ENCODE measurements around the gene DNAJC27. TPM values are rescaled to one million over a fixed set of nuclear protein-coding genes. Genes with fewer than 3 reads are reported as not detected.

DNAJC27 gene
- total and polyA plus RNA-seq, 2 experiments from 2014 or later, result 1.3 to 2.9 TPM

GRCh38 chr2:24924732-24925131 is 47.0 kb downstream of the DNAJC27 start:
- H3K4me2 ChIP-seq (ENCODE audit: unreplicated experiment), result no peak overlapping the region
- H3K9ac ChIP-seq, result no peak overlapping the region
- H2AFZ ChIP-seq, result no peak overlapping the region
- no peaks in the 10 kb centered on the region for H3K27me3 ChIP-seq (replicated peaks; ENCODE audit: insufficient read depth)
- no peak for DNase-seq
- H3K79me2 ChIP-seq (ENCODE audit: insufficient read depth), result no peaks in the 10 kb centered on the region
- no peaks in the 10 kb centered on the region for H4K20me1 ChIP-seq (ENCODE audit: insufficient read depth)
- no peak overlapping the region for H3K4me3 ChIP-seq
- no peaks in the 10 kb centered on the region for H3K36me3 ChIP-seq (ENCODE audit: low read depth)
- H3K9me3 ChIP-seq (ENCODE audit: low read depth), result no peaks in the 10 kb centered on the region
- 0 out of 2 replicates have a peak, but pooled peaks cover 5% of the 10 kb centered on the region for H3K4me1 ChIP-seq (ENCODE audit: insufficient read depth)
- in situ Hi-C loops (cut with MboI), result no loop called here
- TF ChIP-seq EZH2phosphoT487 (IDR thresholded peaks at IDR 0.05; ENCODE audit: insufficient read depth, low read depth), result no peak
- TF ChIP-seq EZH2 (IDR thresholded peaks at IDR 0.05; ENCODE audit: insufficient read depth, poor library complexity, severe bottlenecking), result no peak
- H3F3A ChIP-seq (ENCODE audit: insufficient read depth), result 0 out of 2 replicates have a peak, but pooled peaks cover 5% of the 10 kb centered on the region
- no peak overlapping the region for H3K27ac ChIP-seq
- 96 to 98% methylated on average over 6 of the region's 6 CpGs for whole genome bisulfite sequencing, 2 experiments (ENCODE audit: low coverage in 1 of 2, low lambda C conversion rate in 2 of 2, missing lambda C conversion rate in 2 of 2)
- no peaks in the 10 kb centered on the region for H3K9me2 ChIP-seq (ENCODE audit: insufficient read depth)

- Histone ChIP-seq H3K9me3 (ENCODE audit: low read depth) (no peaks in the 10 kb centered on the region), H3K9me2 (ENCODE audit: insufficient read depth) (no peaks in the 10 kb centered on the region), H3K79me2 (ENCODE audit: insufficient read depth) (no peaks in the 10 kb centered on the region), H3K4me1 (ENCODE audit: insufficient read depth) (0 out of 2 replicates have a peak, but pooled peaks cover 5% of the 10 kb centered on the region), H2AFZ (no peak overlapping the region), H3K4me3 (no peak overlapping the region), H3K27me3 (replicated peaks; ENCODE audit: insufficient read depth) (no peaks in the 10 kb centered on the region), H4K20me1 (ENCODE audit: insufficient read depth) (no peaks in the 10 kb centered on the region), H3F3A (ENCODE audit: insufficient read depth) (0 out of 2 replicates have a peak, but pooled peaks cover 5% of the 10 kb centered on the region), H3K9ac (no peak overlapping the region), H3K36me3 (ENCODE audit: low read depth) (no peaks in the 10 kb centered on the region), H3K4me2 (ENCODE audit: unreplicated experiment) (no peak overlapping the region), H3K27ac (no peak overlapping the region)
- 94 to 98% methylated on average over 4 to 5 of the region's 5 CpGs for WGBS, 2 experiments (ENCODE audit: low coverage in 1 of 2, low lambda C conversion rate in 2 of 2, missing lambda C conversion rate in 2 of 2)
- in situ Hi-C loops (cut with MboI), result no loop called here
- DNase-seq, result no peak
- no peak for TF ChIP-seq EZH2phosphoT487 (IDR thresholded peaks at IDR 0.05; ENCODE audit: insufficient read depth, low read depth)
- no peak for TF ChIP-seq EZH2 (IDR thresholded peaks at IDR 0.05; ENCODE audit: insufficient read depth, poor library complexity, severe bottlenecking)
Observed at GRCh38 chr2:24924266-24924665, 47.5 kb downstream of the DNAJC27 start.

- 0 out of 2 replicates have a peak, but pooled peaks cover 5% of the 10 kb centered on the region for H3K4me1 ChIP-seq (ENCODE audit: insufficient read depth)
- H3K4me2 ChIP-seq (ENCODE audit: unreplicated experiment), result no peak overlapping the region
- TF ChIP-seq EZH2phosphoT487 (IDR thresholded peaks at IDR 0.05; ENCODE audit: insufficient read depth, low read depth), result no peak
- no peak for TF ChIP-seq EZH2 (IDR thresholded peaks at IDR 0.05; ENCODE audit: insufficient read depth, poor library complexity, severe bottlenecking)
- H3K4me3 ChIP-seq, result no peak overlapping the region
- no peaks in the 10 kb centered on the region for H4K20me1 ChIP-seq (ENCODE audit: insufficient read depth)
- no peaks in the 10 kb centered on the region for H3K27me3 ChIP-seq (replicated peaks; ENCODE audit: insufficient read depth)
- WGBS, 2 experiments (ENCODE audit: low coverage in 1 of 2, low lambda C conversion rate in 2 of 2, missing lambda C conversion rate in 2 of 2), result 89 to 92% methylated on average over 10 of the region's 10 CpGs
- no peaks in the 10 kb centered on the region for H3K9me2 ChIP-seq (ENCODE audit: insufficient read depth)
- in situ Hi-C loops (cut with MboI), result no loop called here
- H3K27ac ChIP-seq, result no peak overlapping the region
- H2AFZ ChIP-seq, result no peak overlapping the region
- H3K79me2 ChIP-seq (ENCODE audit: insufficient read depth), result 0 out of 2 replicates have a peak, but pooled peaks cover 6% of the 10 kb centered on the region
- H3K9me3 ChIP-seq (ENCODE audit: low read depth), result no peaks in the 10 kb centered on the region
- no peaks in the 10 kb centered on the region for H3K36me3 ChIP-seq (ENCODE audit: low read depth)
- no peak for DNase-seq
- H3F3A ChIP-seq (ENCODE audit: insufficient read depth), result 0 out of 2 replicates have a peak, but pooled peaks cover 5% of the 10 kb centered on the region
- H3K9ac ChIP-seq, result no peak overlapping the region
Observed at GRCh38 chr2:24923106-24923505, 48.6 kb downstream of the DNAJC27 start.

GRCh38 chr2:24922556-24922955 is 49.2 kb downstream of the DNAJC27 start:
- Histone ChIP-seq H3F3A (ENCODE audit: insufficient read depth) (0 out of 2 replicates have a peak, but pooled peaks cover 5% of the 10 kb centered on the region), H3K9me3 (ENCODE audit: low read depth) (no peaks in the 10 kb centered on the region), H3K4me1 (ENCODE audit: insufficient read depth) (0 out of 2 replicates have a peak, but pooled peaks cover 5% of the 10 kb centered on the region), H3K79me2 (ENCODE audit: insufficient read depth) (0 out of 2 replicates have a peak, but pooled peaks cover 7% of the 10 kb centered on the region), H3K4me3 (no peak overlapping the region), H2AFZ (no peak overlapping the region), H4K20me1 (ENCODE audit: insufficient read depth) (no peaks in the 10 kb centered on the region), H3K9ac (no peak overlapping the region), H3K27ac (no peak overlapping the region), H3K27me3 (replicated peaks; ENCODE audit: insufficient read depth) (no peaks in the 10 kb centered on the region), H3K4me2 (ENCODE audit: unreplicated experiment) (no peak overlapping the region), H3K36me3 (ENCODE audit: low read depth) (no peaks in the 10 kb centered on the region), H3K9me2 (ENCODE audit: insufficient read depth) (no peaks in the 10 kb centered on the region)
- TF ChIP-seq EZH2 (IDR thresholded peaks at IDR 0.05; ENCODE audit: insufficient read depth, poor library complexity, severe bottlenecking) (no peak), EZH2phosphoT487 (IDR thresholded peaks at IDR 0.05; ENCODE audit: insufficient read depth, low read depth) (no peak)
- no peak for DNase-seq
- in situ Hi-C loops (cut with MboI), result no loop called here
- WGBS, 2 experiments (ENCODE audit: low coverage in 1 of 2, low lambda C conversion rate in 2 of 2, missing lambda C conversion rate in 2 of 2), result 100% methylated on average over 1 of the region's 1 CpG
